HepG2 (cell line): ENCODE data around the gene EIF4G3.

Experiments
- ATF4 ChIP-seq, 2 experiments: fragments of 450-650 bp in 1 of 2; sonication (generic) in 1 of 2; formaldehyde crosslinking; IDR thresholded peaks; 2 replicates each; pipeline versions ENCODE4 v1.5.0 to v1.8.0; 2020 to 2022; ENCODE audit warnings: mild to moderate bottlenecking in 1 of 2, missing genetic modification reagents in 1 of 2
- CHD2 ChIP-seq: IDR thresholded peaks from 2 replicates; pipeline ENCODE4 v1.6.1; 2011; ENCODE audit warnings: low read depth, low read length, improper control_type of control experiment
- FOXK1 ChIP-seq: sonication (generic); formaldehyde crosslinking; IDR thresholded peaks from 2 replicates; pipeline ENCODE4 v1.4.0; 2020; ENCODE audit warnings: low read depth, missing genetic modification reagents, borderline replicate concordance
- HDAC6 ChIP-seq: fragments of 200-600 bp; sonication (generic); IDR thresholded peaks from 2 replicates; pipeline ENCODE4 v1.7.0; 2017; ENCODE audit warnings: mild to moderate bottlenecking, antibody characterized with exemption, low read length, low read depth
- HMGXB3 ChIP-seq: sonication (generic); formaldehyde crosslinking; IDR thresholded peaks from 2 replicates; pipeline ENCODE4 v1.4.0; 2020; ENCODE audit warnings: missing genetic modification reagents, borderline replicate concordance
- MAX ChIP-seq: IDR thresholded peaks from 2 replicates; pipeline ENCODE4 v1.6.1; 2012; ENCODE audit warnings: inconsistent platforms
- MZF1 ChIP-seq: sonication (generic); formaldehyde crosslinking; IDR thresholded peaks from 2 replicates; pipeline ENCODE4 v1.8.1; 2023; ENCODE audit warnings: mild to moderate bottlenecking, missing genetic modification reagents, borderline replicate concordance
- SPEN ChIP-seq: sonication (generic); formaldehyde crosslinking; IDR thresholded peaks from 2 replicates; pipeline ENCODE4 v1.5.1; 2020; ENCODE audit warnings: low read depth, mild to moderate bottlenecking, missing genetic modification reagents
- STAG1 ChIP-seq: sonication (generic); formaldehyde crosslinking; IDR thresholded peaks from 2 replicates; pipeline ENCODE4 v1.4.0; 2020; ENCODE audit warnings: missing genetic modification reagents
- ZBTB7B ChIP-seq: sonication (generic); formaldehyde crosslinking; IDR thresholded peaks from 2 replicates; pipeline ENCODE4 v1.4.0; 2020; ENCODE audit warnings: missing genetic modification reagents
- ZC3H13 ChIP-seq: sonication (generic); formaldehyde crosslinking; IDR thresholded peaks from 2 replicates; pipeline ENCODE4 v1.8.1; 2023; ENCODE audit warnings: mild to moderate bottlenecking, missing genetic modification reagents, moderate library complexity
- ZHX1 ChIP-seq: sonication (generic); formaldehyde crosslinking; IDR thresholded peaks from 2 replicates; pipeline ENCODE4 v1.8.1; 2022; ENCODE audit warnings: low read depth, mild to moderate bottlenecking, missing genetic modification reagents
- ZNF18 ChIP-seq: sonication (generic); formaldehyde crosslinking; IDR thresholded peaks from 2 replicates; pipeline ENCODE4 v1.8.0; 2022; ENCODE audit warnings: mild to moderate bottlenecking, missing genetic modification reagents; ENCODE audit not compliant: insufficient replicate concordance
- ZNF512 ChIP-seq: sonication (generic); formaldehyde crosslinking; IDR thresholded peaks from 2 replicates; pipeline ENCODE4 v1.4.0; 2020; ENCODE audit warnings: mild to moderate bottlenecking, missing genetic modification reagents

GRCh38 chr1:21095976-21096375 is 80.7 kb downstream of the EIF4G3 start:
- TF ChIP-seq MZF1 (no peak), MAX (no peak), CHD2 (no peak), STAG1 (CRISPR knock-in tag) (no peak), HDAC6 (no peak), ZNF18 (CRISPR knock-in tag) (no peak), ZC3H13 (CRISPR knock-in tag) (no peak), ZNF512 (CRISPR knock-in tag) (no peak), ATF4 (CRISPR knock-in tag; IDR thresholded peaks at IDR 0.05) (no peak), SPEN (CRISPR knock-in tag) (no peak), ZHX1 (no peak), ZBTB7B (CRISPR knock-in tag) (no peak), HMGXB3 (CRISPR knock-in tag) (no peak), FOXK1 (CRISPR knock-in tag) (no peak)
